ENCODE data around the gene POMGNT1. TPM values are rescaled to one million over a fixed set of nuclear protein-coding genes. Genes with fewer than 3 reads are reported as not detected.

The POMGNT1 gene
- total and polyA plus RNA-seq, 2 of the 8 experiments (the other 6 are each of a cell fraction or from before 2014, with no cell fraction given), result 28.0 to 40.3 TPM

DNA sequence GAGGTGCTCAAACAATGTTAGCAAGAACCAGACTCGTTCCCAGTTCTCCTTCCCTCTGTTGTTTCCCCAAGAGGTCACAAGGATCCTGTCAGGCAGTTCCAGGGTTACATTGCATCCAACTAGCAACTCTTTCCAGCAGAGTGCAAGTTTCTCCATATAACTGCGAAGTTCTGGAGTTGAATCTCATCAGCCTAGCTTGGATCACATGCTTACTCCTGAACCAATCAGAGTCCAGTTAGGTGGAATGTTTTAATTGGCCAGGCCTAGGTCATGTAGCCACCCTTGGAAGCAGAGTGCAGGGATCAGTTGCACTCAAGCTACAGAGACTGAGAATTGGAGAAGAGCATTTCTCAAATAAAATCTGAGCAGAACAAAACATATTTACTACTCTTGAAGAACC lies 49.9 kb downstream of the POMGNT1 start:
- Histone ChIP-seq H3K56ac (replicated peaks; ENCODE audit: insufficient read length, low read depth, low read length) (no peak overlapping the region), H2AFZ (ENCODE audit: low read length) (peak overlapping the region; percentile 16; the same call in 1 of the 2 replicates), H3K4ac (replicated peaks; ENCODE audit: insufficient read length, low read depth, low read length) (no peak overlapping the region), H4K91ac (replicated peaks; ENCODE audit: insufficient read length, low read length) (no peak overlapping the region), H2BK20ac (ENCODE audit: low read length) (no peak overlapping the region), H3K36me3 (ENCODE audit: control insufficient read depth in 2 of 4, insufficient read depth in 4 of 4, low read length in 3 of 4) (no peaks in the 10 kb centered on the region), H3K27me3 (replicated peaks in 1 of 4; ENCODE audit: control insufficient read depth in 3 of 4, extremely low read depth in 1 of 4, insufficient read depth in 3 of 4, low read length in 3 of 4) (no peaks in the 10 kb centered on the region), H3K4me3 (ENCODE audit: extremely low read depth in 1 of 4, insufficient read depth in 2 of 4, low read depth in 3 of 4, low read length in 4 of 4) (no peak overlapping the region), H3K23ac (ENCODE audit: insufficient read length) (no peak overlapping the region), H4K8ac (ENCODE audit: extremely low read depth, insufficient read depth, low read length) (no peak overlapping the region), H3K18ac (ENCODE audit: extremely low read depth, low read length) (no peak overlapping the region), H3K9ac (replicated peaks in 1 of 4; ENCODE audit: extremely low read depth in 1 of 4, low read depth in 3 of 4, low read length in 3 of 4) (no peak overlapping the region), H3K14ac (ENCODE audit: insufficient read length) (no peak overlapping the region), H3K9me3 (ENCODE audit: insufficient read depth in 2 of 2, low read depth in 1 of 2, low read length in 1 of 2) (no peaks in the 10 kb centered on the region), H4K5ac (ENCODE audit: insufficient read length, low read depth, low read length) (no peak overlapping the region), H2BK15ac (ENCODE audit: low read length) (no peak overlapping the region), H3K4me2 (ENCODE audit: insufficient read depth in 1 of 2, low read depth in 2 of 2, low read length in 2 of 2) (no peak overlapping the region), H3K4me1 (replicated peaks in 1 of 4; ENCODE audit: control insufficient read depth in 3 of 4, insufficient read depth in 4 of 4, low read length in 3 of 4) (no peaks in the 10 kb centered on the region), H2BK120ac (replicated peaks; ENCODE audit: low read depth, low read length) (no peak overlapping the region), H3K79me2 (ENCODE audit: control insufficient read depth in 1 of 2, insufficient read depth in 2 of 2, low read length in 2 of 2) (no peaks in the 10 kb centered on the region), H4K20me1 (replicated peaks in 1 of 2; ENCODE audit: control insufficient read depth in 1 of 2, insufficient read depth in 2 of 2, low read length in 2 of 2) (no peaks in the 10 kb centered on the region), H2BK5ac (ENCODE audit: low read depth, low read length) (no peak overlapping the region), H2BK12ac (ENCODE audit: low read depth, low read length) (no peak overlapping the region), H3K23me2 (ENCODE audit: low read depth, low read length) (no peaks in the 10 kb centered on the region; the same call in 1 of the 2 replicates), H3K79me1 (ENCODE audit: low read depth, low read length) (no peaks in the 10 kb centered on the region), H2AK5ac (ENCODE audit: low read depth, low read length) (no peak overlapping the region), H3K27ac (ENCODE audit: low read depth, low read length) (no peak overlapping the region)
- ChIA-PET POLR2A (ENCODE audit: partially characterized antibody) (interaction anchor here (1.2 to 3.3 kb wide), 2 partner anchors 9 to 16 kb away, joined by 4 to 14 read pairs; partner anchors contain the start of gene PIK3R3), CTCF (ENCODE audit: partially characterized antibody) (interaction anchor here (0.5 to 1.5 kb wide), 9 partner anchors 9 to 1643 kb away, joined by 3 to 5 read pairs (median 3); no protein-coding TSS in a partner anchor)
- TF ChIP-seq POLR2AphosphoS5 (IDR thresholded peaks at IDR 0.05; ENCODE audit: low read depth, low read length) (no peak), SIX5 (IDR thresholded peaks at IDR 0.05; ENCODE audit: low read depth, low read length) (no peak), SIRT6 (IDR thresholded peaks at IDR 0.05; ENCODE audit: low read length) (no peak), KDM1A (IDR thresholded peaks at IDR 0.05; ENCODE audit: borderline replicate concordance, low read length) (no peak), SRF (IDR thresholded peaks at IDR 0.05; ENCODE audit: low read depth, low read length) (no peak), CHD1 (IDR thresholded peaks at IDR 0.05; ENCODE audit: low read depth, low read length) (no peak), PHF8 (conservative IDR thresholded peaks at IDR 0.05; ENCODE audit: low read depth, low read length) (no peak), BCL11A (IDR thresholded peaks at IDR 0.05; ENCODE audit: low read depth in 2 of 2, low read length in 2 of 2) (no peak), HDAC6 (IDR thresholded peaks at IDR 0.05; ENCODE audit: low read depth, low read length) (no peak), BRCA1 (IDR thresholded peaks at IDR 0.05; ENCODE audit: low read depth, low read length) (no peak), CREB1 (IDR thresholded peaks at IDR 0.05) (no peak), YY1 (IDR thresholded peaks at IDR 0.05; ENCODE audit: low read depth, low read length) (no peak), ZNF274 (IDR thresholded peaks at IDR 0.05; ENCODE audit: borderline replicate concordance, extremely low read depth, low read length) (no peak)
- 87% methylated on average over 2 of the region's 2 CpGs; no CpG with 5 or more reads in 1 of the 2 experiments for WGBS, 2 experiments (ENCODE audit: extremely low coverage in 1 of 2, insufficient coverage in 1 of 2, insufficient read length in 1 of 2, insufficient replicate concordance in 2 of 2, low coverage in 1 of 2, low lambda C conversion rate in 2 of 2, missing lambda C conversion rate in 1 of 2)
- FAIRE-seq (no peak), DNase-seq (ENCODE audit: low read depth in 1 of 2, low spot score in 2 of 2) (no peak)
